Measurements from ENCODE around the gene CPT1B.

CPT1B gene

DNA sequence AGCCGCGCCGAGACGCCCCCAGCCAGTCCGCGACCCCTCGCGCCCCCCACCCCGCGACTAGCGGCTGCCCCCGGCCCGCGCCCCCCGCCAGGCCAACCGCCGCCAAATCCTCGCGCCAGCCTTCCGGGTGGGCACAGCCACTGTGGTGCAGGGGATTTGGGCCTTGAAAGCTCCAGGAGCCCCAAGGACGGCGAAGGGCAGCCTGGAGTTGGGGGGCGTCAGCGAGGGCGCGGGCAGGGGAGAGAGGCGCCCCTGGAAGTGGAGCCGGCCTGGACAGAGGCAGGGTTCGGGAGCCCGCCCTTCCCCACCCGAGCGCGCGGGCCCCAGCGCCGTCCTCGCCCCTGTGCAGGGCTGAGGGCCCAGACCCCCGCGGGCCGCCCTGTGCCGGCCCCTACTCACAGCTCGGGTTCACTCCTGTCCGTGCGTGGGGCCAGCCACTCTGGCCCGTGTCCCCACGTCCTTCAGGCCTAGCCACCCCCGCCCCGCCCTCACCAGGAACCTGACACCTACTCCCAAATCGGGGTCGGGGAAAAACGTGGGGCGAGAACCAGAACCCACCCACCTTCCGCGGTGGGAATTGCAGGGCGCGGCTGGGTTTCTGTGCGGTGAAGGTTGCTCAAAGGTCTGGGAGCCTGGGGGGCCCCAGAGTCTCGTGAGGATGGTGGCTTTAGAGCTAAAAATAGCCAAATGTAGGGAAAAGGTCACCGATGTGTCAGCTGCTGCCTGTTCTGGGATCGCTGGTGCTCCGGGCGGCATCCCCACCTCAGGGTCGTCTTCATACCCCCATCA, at the start of gene CPT1B:
Gene CPT1B (minus strand): TSS at position 441 of the 789 bp plus-strand sequence. CDS start 512 bp downstream, outside the sequence.
- DNase-seq (ENCODE audit: low read depth in 2 of 2): peak; percentile 5 to 35
- TF ChIP-seq, protein P1, sequence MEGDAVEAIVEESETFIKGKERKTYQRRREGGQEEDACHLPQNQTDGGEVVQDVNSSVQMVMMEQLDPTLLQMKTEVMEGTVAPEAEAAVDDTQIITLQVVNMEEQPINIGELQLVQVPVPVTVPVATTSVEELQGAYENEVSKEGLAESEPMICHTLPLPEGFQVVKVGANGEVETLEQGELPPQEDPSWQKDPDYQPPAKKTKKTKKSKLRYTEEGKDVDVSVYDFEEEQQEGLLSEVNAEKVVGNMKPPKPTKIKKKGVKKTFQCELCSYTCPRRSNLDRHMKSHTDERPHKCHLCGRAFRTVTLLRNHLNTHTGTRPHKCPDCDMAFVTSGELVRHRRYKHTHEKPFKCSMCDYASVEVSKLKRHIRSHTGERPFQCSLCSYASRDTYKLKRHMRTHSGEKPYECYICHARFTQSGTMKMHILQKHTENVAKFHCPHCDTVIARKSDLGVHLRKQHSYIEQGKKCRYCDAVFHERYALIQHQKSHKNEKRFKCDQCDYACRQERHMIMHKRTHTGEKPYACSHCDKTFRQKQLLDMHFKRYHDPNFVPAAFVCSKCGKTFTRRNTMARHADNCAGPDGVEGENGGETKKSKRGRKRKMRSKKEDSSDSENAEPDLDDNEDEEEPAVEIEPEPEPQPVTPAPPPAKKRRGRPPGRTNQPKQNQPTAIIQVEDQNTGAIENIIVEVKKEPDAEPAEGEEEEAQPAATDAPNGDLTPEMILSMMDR (IDR thresholded peaks at IDR 0.05; ENCODE audit: low read depth, low read length): no peak
- H3K4me3 ChIP-seq (replicated peaks in 1 of 2; ENCODE audit: low read depth in 2 of 2, low read length in 2 of 2): no peak within 1 kb of the TSS

DNA sequence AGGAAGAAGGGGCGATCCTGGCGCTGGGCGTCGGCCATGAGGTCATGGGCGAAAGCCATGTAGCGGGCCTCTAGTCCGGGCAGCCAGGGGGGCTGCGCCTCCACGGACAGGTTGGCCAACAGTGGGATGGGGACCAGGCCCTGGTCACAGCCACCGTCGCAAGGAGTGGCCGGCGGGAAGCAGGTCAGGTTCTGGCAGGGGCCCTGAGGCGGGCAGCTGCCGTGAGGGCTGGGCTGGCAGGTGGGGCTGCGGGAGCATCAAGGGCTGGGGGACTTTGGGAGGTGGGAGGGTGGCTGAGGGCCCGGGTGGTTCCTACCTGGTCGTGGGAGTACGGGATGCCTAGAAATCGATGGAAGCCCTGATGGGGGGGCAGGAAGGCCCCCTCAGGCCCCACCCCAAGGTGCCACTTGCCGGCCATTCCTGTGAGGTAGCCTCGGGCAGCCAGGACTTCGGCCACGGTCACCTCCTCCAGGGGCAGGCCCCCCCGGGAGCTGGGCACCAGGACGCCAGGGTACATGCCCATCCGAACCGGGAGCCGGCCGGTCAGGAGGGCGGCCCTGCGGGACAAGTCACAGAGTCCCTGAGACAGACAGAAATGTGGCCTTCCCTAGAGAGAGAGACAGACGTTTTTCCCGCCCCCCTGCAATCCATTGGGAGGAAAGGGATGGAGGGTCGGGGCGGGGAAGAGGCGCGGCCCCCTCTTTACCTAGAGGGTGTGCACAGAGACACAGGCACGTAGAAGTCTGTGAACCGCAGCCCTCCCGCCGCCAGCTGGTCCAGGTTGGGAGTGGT, 48.8 kb upstream of the CPT1B start:
- no peak for DNase-seq (ENCODE audit: low read depth in 2 of 2)
- peak overlapping the region; percentile 67 to 84 for H3K4me3 ChIP-seq (replicated peaks in 1 of 2; ENCODE audit: low read depth in 2 of 2, low read length in 2 of 2)
- TF ChIP-seq, protein P1 (IDR thresholded peaks at IDR 0.05; ENCODE audit: low read depth, low read length): no peak

DNA sequence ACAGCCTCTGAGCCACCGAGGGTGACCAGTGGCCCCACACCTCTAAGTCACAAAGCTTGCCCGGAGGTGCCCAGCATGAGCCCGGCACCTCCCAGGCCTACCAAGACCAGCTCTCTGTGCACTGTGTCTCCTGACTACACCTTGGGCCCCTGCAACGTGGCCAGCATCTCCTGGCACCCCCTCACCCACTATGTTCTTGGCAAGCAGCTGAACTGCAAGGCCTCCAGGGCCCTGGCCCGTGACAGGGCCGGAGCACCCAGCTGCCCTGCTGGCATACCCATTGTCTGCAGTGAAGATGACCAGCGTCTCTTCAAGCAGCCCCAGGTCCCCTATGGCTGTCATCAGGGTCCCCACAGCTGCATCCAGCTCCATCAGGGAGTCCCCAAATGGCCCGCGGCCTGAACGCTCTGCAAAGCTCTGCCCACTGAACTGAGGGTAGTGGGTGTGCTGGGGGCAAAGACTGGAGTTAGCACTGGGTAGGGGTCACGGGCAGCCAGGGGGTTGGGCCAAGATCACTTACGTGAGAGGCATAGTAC, 48.2 kb upstream of the CPT1B start:
- TF ChIP-seq, protein P1 (IDR thresholded peaks at IDR 0.05; ENCODE audit: low read depth, low read length): no peak
- DNase-seq (ENCODE audit: low read depth in 2 of 2): no peak
- no peak overlapping the region for H3K4me3 ChIP-seq (replicated peaks in 1 of 2; ENCODE audit: low read depth in 2 of 2, low read length in 2 of 2)

DNA sequence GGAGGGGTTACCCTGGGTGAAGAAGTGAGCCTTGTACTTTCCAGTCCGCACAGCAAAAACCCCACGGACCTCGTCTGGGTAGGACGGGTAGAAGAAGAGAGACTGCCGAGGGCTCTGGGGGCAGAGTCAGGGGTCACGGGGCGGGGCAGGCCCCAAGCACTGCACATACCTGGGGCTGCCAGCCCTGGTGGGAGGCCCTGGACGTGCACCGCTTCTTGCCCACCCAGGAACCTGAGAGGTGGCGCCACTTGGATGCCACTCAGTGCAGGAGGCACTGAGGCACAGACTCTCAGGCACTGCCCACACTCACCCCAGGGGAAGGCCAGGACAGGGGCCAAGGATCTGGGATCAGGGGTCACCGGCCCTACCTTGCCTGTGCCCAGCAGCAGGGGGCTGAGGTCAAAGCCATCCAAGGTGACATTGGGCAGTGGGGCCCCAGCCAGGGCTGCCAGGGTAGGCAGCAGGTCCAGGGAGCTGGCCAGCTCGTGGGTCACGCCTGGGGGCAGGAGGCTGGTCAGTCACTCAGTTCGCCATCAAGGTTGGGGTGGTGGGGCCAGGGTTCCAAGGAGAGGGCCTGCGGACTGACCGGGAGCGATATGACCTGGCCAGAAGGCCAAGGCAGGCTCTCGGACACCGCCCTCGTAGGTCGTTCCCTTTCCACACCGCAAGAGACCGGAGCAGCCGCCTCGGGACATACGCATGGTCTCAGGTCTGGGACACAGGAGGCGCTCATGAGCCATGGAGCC, 47.5 kb upstream of the CPT1B start:
- no peak for DNase-seq (ENCODE audit: low read depth in 2 of 2)
- no peak overlapping the region for H3K4me3 ChIP-seq (replicated peaks in 1 of 2; ENCODE audit: low read depth in 2 of 2, low read length in 2 of 2)
- TF ChIP-seq, protein P1 (IDR thresholded peaks at IDR 0.05; ENCODE audit: low read depth, low read length): no peak

DNA sequence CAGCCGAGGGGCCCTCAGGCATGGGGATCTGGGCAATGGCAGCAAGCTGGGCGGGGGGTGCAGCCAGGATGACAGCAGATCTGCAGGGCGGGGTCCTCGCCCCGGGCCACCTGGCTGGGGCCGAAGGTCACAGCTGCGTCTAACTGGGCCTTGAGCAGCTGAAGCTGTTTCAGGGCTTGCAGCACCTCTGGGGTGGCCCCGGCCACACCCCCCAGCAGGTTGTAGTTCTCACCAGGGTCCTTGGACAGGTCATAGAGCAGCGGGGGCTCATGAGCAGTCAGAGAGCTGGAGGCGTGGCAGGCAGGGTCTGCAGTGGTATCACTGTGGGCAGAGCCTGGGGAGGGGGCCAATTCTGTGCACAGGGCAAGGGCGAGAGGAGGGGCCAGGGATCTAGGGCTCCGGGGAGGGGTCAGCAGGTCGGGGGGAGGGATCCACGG, 46.9 kb upstream of the CPT1B start:
- H3K4me3 ChIP-seq (replicated peaks in 1 of 2; ENCODE audit: low read depth in 2 of 2, low read length in 2 of 2): no peak overlapping the region
- DNase-seq (ENCODE audit: low read depth in 2 of 2): no peak
- TF ChIP-seq, protein P1 (IDR thresholded peaks at IDR 0.05; ENCODE audit: low read depth, low read length): no peak

All from cardiac fibroblast (primary cell).